WTC11 (cell line): Measurements from ENCODE around the gene MITF. TPM values are rescaled to one million over a fixed set of nuclear protein-coding genes. Genes with fewer than 3 reads are reported as not detected.

ENCODE experiments used
- ATAC-seq: fragments of 200-7000 bp; cut with Tn5 transposase; 2 replicates; pipeline ENCODE4 v1.10.0; 2021; ENCODE audit warnings: mild to moderate bottlenecking, moderate library complexity
- CTCF ChIA-PET: fragments of 300-600 bp; sonication (Branson Sonifier 250); formaldehyde crosslinking; loops from one replicate; lab custom pipeline; 2021; ENCODE audit warnings: antibody characterized with exemption; lab: Charles Lee
- POLR2A ChIA-PET: fragments of 350-600 bp; sonication (Branson Sonifier 250); formaldehyde crosslinking; loops from one replicate; lab custom pipeline; 2021; ENCODE audit warnings: antibody characterized with exemption; lab: Charles Lee
- DNase-seq: peaks from one replicate; pipeline ENCODE4 v3.0.0; 2021; ENCODE audit warnings: low spot score
- H3K27ac Mint-ChIP-seq: 2 replicates; pipeline ENCODE4 v1.8.0; 2021; ENCODE audit warnings: mixed read lengths
- H3K27me3 Mint-ChIP-seq: 2 replicates; pipeline ENCODE4 v1.8.0; 2021; ENCODE audit warnings: low read depth, mild to moderate bottlenecking, moderate library complexity, mixed read lengths
- H3K36me3 Mint-ChIP-seq: 2 replicates; pipeline ENCODE4 v1.8.0; 2021; ENCODE audit warnings: mixed read lengths
- H3K4me1 Mint-ChIP-seq: 2 replicates; pipeline ENCODE4 v1.8.0; 2022; ENCODE audit warnings: mixed read lengths
- H3K4me3 Mint-ChIP-seq: 2 replicates; pipeline ENCODE4 v1.8.0; 2021; ENCODE audit warnings: mild to moderate bottlenecking, moderate library complexity, mixed read lengths
- H3K9me3 Mint-ChIP-seq: 2 replicates; pipeline ENCODE4 v1.8.0; 2021; ENCODE audit warnings: mixed read lengths
- MXD4 ChIP-seq: fragments of 250-450 bp; sonication (Bioruptor Pico); IDR thresholded peaks from 2 replicates; pipeline ENCODE4 v1.8.0; 2021; ENCODE audit warnings: mild to moderate bottlenecking, moderate library complexity, borderline replicate concordance
- NFYB ChIP-seq: sonication (generic); formaldehyde crosslinking; conservative IDR thresholded peaks from 2 replicates; pipeline ENCODE4 v1.8.0; 2022; ENCODE audit warnings: low read depth, missing genetic modification reagents
- NR1H2 ChIP-seq: sonication (generic); formaldehyde crosslinking; IDR thresholded peaks from 2 replicates; pipeline ENCODE4 v1.9.0; 2021; ENCODE audit warnings: mild to moderate bottlenecking, moderate library complexity, missing genetic modification reagents
- SMAD3 ChIP-seq: sonication (generic); formaldehyde crosslinking; IDR thresholded peaks from 2 replicates; pipeline ENCODE4 v1.8.0; 2022; ENCODE audit warnings: missing genetic modification reagents, mild to moderate bottlenecking, borderline replicate concordance
- TEAD4 ChIP-seq: sonication (generic); formaldehyde crosslinking; IDR thresholded peaks from 2 replicates; pipeline ENCODE4 v1.8.0; 2022; ENCODE audit warnings: mild to moderate bottlenecking, missing genetic modification reagents
- ZBTB21 ChIP-seq: sonication (generic); formaldehyde crosslinking; IDR thresholded peaks from 2 replicates; pipeline ENCODE4 v1.8.1; 2023; ENCODE audit warnings: mild to moderate bottlenecking, missing genetic modification reagents, borderline replicate concordance
- total RNA-seq: library from RNA; stranded (reverse); gene quantifications from 3 replicates; pipeline ENCODE4 v1.2.3, GENCODE V29; 2021
- TF ChIP-seq, protein P1 (sequence below): sonication (generic); formaldehyde crosslinking; IDR thresholded peaks from 2 replicates; pipeline ENCODE4 v1.8.0; 2023; ENCODE audit warnings: missing genetic modification reagents, mild to moderate bottlenecking, borderline replicate concordance
- TF ChIP-seq, protein P2 (sequence below): fragments of 200-600 bp; IDR thresholded peaks from 2 replicates; pipeline ENCODE4 v1.8.0; 2022; ENCODE audit warnings: antibody characterized with exemption
- TF ChIP-seq, protein P3 (sequence below): sonication (generic); formaldehyde crosslinking; IDR thresholded peaks from 2 replicates; pipeline ENCODE4 v1.8.0; 2023; ENCODE audit warnings: mild to moderate bottlenecking, missing genetic modification reagents
- TF ChIP-seq, protein P4 (sequence below): sonication (generic); formaldehyde crosslinking; IDR thresholded peaks from 2 replicates; pipeline ENCODE4 v1.8.1; 2022; ENCODE audit warnings: missing genetic modification reagents, borderline replicate concordance
- TF ChIP-seq, protein P5 (sequence below): fragments of 250-450 bp; sonication (Bioruptor Pico); IDR thresholded peaks from 2 replicates; pipeline ENCODE4 v2.1.2; 2022; ENCODE audit warnings: mild to moderate bottlenecking, moderate library complexity
- TF ChIP-seq, protein P6 (sequence below): fragments of 250-450 bp; sonication (Bioruptor Pico); conservative IDR thresholded peaks from 2 replicates; pipeline ENCODE4 v1.9.0; 2021; ENCODE audit warnings: mild to moderate bottlenecking
- TF ChIP-seq, protein P7 (sequence below): sonication (generic); formaldehyde crosslinking; conservative IDR thresholded peaks from 2 replicates; pipeline ENCODE4 v1.8.1; 2023; ENCODE audit warnings: mild to moderate bottlenecking, low read depth, missing genetic modification reagents, moderate library complexity
- TF ChIP-seq, protein P8 (sequence below): fragments of 250-450 bp; sonication (Bioruptor Pico); IDR thresholded peaks from 2 replicates; pipeline ENCODE4 v1.9.0; 2021; ENCODE audit warnings: moderate library complexity, mild to moderate bottlenecking, inconsistent platforms, borderline replicate concordance

MITF gene
- total RNA-seq, 1 experiment from 2014 or later: 1.3 TPM

DNA sequence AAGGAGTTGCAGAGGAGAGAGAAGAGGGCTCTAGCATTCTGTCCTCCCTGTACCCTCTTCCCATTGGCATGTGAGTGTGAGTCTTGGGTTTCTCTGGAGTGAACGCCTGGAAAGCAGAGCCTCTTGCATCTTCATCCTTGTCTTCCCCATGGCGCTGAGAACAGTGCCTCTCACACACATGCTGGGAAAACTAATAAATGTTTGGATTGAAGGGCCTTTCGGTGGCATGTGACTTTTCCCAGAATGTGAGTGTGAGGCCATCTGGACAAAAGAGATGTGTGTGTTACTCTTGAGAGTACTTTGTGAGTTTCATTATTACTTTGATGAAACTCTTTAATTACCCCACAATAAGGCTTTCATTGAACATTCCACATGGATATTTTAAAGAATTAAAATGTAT, 122.3 kb downstream of the MITF start (continued):
- TF ChIP-seq, protein P1, sequence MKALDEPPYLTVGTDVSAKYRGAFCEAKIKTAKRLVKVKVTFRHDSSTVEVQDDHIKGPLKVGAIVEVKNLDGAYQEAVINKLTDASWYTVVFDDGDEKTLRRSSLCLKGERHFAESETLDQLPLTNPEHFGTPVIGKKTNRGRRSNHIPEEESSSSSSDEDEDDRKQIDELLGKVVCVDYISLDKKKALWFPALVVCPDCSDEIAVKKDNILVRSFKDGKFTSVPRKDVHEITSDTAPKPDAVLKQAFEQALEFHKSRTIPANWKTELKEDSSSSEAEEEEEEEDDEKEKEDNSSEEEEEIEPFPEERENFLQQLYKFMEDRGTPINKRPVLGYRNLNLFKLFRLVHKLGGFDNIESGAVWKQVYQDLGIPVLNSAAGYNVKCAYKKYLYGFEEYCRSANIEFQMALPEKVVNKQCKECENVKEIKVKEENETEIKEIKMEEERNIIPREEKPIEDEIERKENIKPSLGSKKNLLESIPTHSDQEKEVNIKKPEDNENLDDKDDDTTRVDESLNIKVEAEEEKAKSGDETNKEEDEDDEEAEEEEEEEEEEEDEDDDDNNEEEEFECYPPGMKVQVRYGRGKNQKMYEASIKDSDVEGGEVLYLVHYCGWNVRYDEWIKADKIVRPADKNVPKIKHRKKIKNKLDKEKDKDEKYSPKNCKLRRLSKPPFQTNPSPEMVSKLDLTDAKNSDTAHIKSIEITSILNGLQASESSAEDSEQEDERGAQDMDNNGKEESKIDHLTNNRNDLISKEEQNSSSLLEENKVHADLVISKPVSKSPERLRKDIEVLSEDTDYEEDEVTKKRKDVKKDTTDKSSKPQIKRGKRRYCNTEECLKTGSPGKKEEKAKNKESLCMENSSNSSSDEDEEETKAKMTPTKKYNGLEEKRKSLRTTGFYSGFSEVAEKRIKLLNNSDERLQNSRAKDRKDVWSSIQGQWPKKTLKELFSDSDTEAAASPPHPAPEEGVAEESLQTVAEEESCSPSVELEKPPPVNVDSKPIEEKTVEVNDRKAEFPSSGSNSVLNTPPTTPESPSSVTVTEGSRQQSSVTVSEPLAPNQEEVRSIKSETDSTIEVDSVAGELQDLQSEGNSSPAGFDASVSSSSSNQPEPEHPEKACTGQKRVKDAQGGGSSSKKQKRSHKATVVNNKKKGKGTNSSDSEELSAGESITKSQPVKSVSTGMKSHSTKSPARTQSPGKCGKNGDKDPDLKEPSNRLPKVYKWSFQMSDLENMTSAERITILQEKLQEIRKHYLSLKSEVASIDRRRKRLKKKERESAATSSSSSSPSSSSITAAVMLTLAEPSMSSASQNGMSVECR (CRISPR knock-in tag): no peak
- TF ChIP-seq, protein P2, sequence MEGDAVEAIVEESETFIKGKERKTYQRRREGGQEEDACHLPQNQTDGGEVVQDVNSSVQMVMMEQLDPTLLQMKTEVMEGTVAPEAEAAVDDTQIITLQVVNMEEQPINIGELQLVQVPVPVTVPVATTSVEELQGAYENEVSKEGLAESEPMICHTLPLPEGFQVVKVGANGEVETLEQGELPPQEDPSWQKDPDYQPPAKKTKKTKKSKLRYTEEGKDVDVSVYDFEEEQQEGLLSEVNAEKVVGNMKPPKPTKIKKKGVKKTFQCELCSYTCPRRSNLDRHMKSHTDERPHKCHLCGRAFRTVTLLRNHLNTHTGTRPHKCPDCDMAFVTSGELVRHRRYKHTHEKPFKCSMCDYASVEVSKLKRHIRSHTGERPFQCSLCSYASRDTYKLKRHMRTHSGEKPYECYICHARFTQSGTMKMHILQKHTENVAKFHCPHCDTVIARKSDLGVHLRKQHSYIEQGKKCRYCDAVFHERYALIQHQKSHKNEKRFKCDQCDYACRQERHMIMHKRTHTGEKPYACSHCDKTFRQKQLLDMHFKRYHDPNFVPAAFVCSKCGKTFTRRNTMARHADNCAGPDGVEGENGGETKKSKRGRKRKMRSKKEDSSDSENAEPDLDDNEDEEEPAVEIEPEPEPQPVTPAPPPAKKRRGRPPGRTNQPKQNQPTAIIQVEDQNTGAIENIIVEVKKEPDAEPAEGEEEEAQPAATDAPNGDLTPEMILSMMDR: no peak
- TF ChIP-seq MXD4 (CRISPR knock-in tag): no peak

DNA sequence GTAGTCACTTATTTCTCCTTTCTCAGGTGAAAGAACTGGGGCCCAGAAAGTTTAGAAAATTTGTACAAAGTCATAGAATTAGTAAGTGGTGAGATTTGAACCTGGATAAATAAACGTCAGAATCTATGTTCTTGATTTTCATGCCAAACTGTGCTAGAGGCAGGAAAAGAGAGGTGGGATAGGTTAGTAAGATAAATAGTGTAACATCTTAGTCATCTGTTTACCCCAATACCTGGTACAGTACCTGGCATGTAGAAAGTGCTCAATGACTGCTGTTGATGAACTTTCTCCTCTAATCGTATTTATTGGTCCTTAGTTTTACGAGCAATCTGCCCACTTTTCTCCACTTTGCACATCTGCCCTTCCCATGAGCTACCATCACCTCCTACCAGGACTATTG, 124.9 kb downstream of the MITF start:
- ATAC-seq: no peak
- Mint-ChIP-seq H3K36me3 (no peaks in the 10 kb centered on the region), H3K4me3 (no peak overlapping the region)
- CTCF ChIA-PET: no interaction called here
- TF ChIP-seq, protein P3, sequence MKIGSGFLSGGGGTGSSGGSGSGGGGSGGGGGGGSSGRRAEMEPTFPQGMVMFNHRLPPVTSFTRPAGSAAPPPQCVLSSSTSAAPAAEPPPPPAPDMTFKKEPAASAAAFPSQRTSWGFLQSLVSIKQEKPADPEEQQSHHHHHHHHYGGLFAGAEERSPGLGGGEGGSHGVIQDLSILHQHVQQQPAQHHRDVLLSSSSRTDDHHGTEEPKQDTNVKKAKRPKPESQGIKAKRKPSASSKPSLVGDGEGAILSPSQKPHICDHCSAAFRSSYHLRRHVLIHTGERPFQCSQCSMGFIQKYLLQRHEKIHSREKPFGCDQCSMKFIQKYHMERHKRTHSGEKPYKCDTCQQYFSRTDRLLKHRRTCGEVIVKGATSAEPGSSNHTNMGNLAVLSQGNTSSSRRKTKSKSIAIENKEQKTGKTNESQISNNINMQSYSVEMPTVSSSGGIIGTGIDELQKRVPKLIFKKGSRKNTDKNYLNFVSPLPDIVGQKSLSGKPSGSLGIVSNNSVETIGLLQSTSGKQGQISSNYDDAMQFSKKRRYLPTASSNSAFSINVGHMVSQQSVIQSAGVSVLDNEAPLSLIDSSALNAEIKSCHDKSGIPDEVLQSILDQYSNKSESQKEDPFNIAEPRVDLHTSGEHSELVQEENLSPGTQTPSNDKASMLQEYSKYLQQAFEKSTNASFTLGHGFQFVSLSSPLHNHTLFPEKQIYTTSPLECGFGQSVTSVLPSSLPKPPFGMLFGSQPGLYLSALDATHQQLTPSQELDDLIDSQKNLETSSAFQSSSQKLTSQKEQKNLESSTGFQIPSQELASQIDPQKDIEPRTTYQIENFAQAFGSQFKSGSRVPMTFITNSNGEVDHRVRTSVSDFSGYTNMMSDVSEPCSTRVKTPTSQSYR: no peak
- TF ChIP-seq, all 79 proteins: peak for 0
- DNase-seq: no peak
- POLR2A ChIA-PET: no interaction called here
- H3K27ac Mint-ChIP-seq: no peak overlapping the region
- H3K9me3 Mint-ChIP-seq: no peaks in the 10 kb centered on the region
- no peaks in the 10 kb centered on the region for H3K27me3 Mint-ChIP-seq
- peaks cover 9% of the 10 kb centered on the region; the same call in 1 of the 2 replicates for H3K4me1 Mint-ChIP-seq

DNA sequence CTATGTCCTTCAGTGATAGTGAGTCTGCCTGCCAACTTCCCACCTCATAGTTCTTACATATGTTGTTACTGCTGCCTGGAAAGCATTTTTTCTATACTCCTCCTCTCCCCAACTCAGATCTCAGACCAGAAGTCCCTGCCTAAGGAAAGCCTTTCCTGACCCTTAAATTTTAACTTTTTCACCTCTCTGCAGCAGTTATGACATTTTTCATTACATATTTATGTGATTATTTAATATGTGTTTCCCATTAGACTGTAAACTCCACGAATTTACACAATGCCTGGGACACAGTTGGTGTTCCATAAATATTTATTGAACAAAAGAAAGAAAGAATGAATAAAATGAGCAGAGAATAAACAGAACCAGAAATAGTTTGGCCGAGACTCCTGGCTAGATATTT, 125.5 kb downstream of the MITF start:
- CTCF ChIA-PET: no interaction called here
- H3K4me1 Mint-ChIP-seq: peaks cover 9% of the 10 kb centered on the region; the same call in 1 of the 2 replicates
- ATAC-seq: no peak
- H3K27ac Mint-ChIP-seq: no peak overlapping the region
- DNase-seq: no peak
- POLR2A ChIA-PET: no interaction called here
- H3K36me3 Mint-ChIP-seq: no peaks in the 10 kb centered on the region
- no peaks in the 10 kb centered on the region for H3K9me3 Mint-ChIP-seq
- no peaks in the 10 kb centered on the region for H3K27me3 Mint-ChIP-seq
- H3K4me3 Mint-ChIP-seq: no peak overlapping the region
- TF ChIP-seq ZBTB21 (CRISPR knock-in tag) (no peak), SMAD3 (CRISPR knock-in tag) (no peak), TEAD4 (CRISPR knock-in tag) (no peak), NR1H2 (no peak), NFYB (CRISPR knock-in tag) (no peak)
- TF ChIP-seq, protein P4, sequence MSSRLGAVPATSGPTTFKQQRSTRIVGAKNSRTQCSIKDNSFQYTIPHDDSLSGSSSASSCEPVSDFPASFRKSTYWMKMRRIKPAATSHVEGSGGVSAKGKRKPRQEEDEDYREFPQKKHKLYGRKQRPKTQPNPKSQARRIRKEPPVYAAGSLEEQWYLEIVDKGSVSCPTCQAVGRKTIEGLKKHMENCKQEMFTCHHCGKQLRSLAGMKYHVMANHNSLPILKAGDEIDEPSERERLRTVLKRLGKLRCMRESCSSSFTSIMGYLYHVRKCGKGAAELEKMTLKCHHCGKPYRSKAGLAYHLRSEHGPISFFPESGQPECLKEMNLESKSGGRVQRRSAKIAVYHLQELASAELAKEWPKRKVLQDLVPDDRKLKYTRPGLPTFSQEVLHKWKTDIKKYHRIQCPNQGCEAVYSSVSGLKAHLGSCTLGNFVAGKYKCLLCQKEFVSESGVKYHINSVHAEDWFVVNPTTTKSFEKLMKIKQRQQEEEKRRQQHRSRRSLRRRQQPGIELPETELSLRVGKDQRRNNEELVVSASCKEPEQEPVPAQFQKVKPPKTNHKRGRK (CRISPR knock-in tag): no peak
- TF ChIP-seq, protein P5, sequence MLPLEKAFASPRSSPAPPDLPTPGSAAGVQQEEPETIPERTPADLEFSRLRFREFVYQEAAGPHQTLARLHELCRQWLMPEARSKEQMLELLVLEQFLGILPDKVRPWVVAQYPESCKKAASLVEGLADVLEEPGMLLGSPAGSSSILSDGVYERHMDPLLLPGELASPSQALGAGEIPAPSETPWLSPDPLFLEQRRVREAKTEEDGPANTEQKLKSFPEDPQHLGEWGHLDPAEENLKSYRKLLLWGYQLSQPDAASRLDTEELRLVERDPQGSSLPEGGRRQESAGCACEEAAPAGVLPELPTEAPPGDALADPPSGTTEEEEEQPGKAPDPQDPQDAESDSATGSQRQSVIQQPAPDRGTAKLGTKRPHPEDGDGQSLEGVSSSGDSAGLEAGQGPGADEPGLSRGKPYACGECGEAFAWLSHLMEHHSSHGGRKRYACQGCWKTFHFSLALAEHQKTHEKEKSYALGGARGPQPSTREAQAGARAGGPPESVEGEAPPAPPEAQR (CRISPR knock-in tag): no peak
- TF ChIP-seq, protein P6, sequence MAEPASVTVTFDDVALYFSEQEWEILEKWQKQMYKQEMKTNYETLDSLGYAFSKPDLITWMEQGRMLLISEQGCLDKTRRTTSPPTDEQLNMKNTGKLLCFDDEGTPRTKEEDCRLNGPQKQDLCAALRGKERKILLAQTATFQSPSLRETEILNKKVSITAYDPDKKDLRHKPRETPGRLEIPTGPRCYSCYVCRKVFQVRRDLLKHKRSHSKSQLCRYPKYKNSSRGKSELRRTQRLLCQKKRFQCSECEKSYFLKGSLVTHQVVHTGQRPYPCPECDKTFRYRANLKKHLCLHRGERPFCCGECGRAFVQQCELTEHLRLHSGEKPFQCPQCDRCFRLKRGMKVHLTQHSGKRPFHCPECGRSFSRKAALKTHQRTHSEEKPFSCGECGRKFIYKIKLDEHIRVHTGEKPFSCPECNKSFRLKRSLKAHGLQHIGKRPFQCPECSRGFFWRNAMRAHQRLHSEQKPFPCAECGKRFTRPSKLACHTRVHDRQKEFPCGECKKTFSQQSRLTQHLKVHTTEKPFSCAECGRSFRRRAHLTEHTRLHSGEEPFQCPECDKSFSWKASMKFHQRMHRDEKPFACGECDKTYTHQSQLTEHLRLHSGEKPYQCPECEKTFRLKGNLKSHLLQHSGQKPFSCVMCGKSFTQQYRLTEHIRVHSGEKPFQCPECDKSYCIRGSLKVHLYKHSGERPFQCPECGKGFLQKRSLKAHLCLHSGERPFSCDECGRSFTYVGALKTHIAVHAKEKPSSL (CRISPR knock-in tag): no peak
- TF ChIP-seq, protein P7, sequence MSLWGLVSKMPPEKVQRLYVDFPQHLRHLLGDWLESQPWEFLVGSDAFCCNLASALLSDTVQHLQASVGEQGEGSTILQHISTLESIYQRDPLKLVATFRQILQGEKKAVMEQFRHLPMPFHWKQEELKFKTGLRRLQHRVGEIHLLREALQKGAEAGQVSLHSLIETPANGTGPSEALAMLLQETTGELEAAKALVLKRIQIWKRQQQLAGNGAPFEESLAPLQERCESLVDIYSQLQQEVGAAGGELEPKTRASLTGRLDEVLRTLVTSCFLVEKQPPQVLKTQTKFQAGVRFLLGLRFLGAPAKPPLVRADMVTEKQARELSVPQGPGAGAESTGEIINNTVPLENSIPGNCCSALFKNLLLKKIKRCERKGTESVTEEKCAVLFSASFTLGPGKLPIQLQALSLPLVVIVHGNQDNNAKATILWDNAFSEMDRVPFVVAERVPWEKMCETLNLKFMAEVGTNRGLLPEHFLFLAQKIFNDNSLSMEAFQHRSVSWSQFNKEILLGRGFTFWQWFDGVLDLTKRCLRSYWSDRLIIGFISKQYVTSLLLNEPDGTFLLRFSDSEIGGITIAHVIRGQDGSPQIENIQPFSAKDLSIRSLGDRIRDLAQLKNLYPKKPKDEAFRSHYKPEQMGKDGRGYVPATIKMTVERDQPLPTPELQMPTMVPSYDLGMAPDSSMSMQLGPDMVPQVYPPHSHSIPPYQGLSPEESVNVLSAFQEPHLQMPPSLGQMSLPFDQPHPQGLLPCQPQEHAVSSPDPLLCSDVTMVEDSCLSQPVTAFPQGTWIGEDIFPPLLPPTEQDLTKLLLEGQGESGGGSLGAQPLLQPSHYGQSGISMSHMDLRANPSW (CRISPR knock-in tag): no peak
- TF ChIP-seq, protein P8, sequence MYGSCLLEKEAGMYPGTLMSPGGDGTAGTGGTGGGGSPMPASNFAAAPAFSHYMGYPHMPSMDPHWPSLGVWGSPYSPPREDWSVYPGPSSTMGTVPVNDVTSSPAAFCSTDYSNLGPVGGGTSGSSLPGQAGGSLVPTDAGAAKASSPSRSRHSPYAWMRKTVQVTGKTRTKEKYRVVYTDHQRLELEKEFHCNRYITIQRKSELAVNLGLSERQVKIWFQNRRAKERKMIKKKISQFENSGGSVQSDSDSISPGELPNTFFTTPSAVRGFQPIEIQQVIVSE (CRISPR knock-in tag): no peak
